B cell (primary cell): Measurements from ENCODE around the gene SLC2A4.

Experiments used
- EZH2 ChIP-seq: IDR thresholded peaks from 2 replicates; pipeline ENCODE4 v1.6.1; 2012; ENCODE audit warnings: borderline replicate concordance, low read depth, mild to moderate bottlenecking, moderate library complexity, low read length; ENCODE audit not compliant: insufficient read depth, poor library complexity, severe bottlenecking
- TF ChIP-seq, protein P1 (sequence below): fragments of 200-600 bp; IDR thresholded peaks from one replicate; pipeline ENCODE4 v1.8.0; 2022; ENCODE audit warnings: antibody characterized with exemption, mild to moderate bottlenecking

DNA sequence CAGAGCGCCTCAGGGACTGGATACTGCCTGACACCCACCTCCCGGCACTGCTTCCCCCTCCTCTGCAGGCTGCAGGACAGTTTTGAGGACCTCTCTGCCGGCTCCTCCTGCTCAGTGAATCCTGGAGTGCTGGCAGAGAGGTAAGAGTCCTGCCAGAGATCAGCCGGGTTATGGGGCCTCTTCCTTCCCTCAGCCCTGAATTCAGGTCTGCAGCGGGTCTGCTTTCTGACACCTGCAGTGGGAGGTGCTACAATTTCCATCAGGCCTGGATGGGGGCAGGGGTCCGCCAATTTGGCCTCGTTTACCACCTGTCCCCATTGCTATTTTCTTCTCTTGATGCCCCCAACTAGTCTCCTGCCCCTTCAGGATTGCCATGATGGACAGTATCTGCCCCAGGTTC lies 50.6 kb downstream of the SLC2A4 start:
- TF ChIP-seq, protein P1, sequence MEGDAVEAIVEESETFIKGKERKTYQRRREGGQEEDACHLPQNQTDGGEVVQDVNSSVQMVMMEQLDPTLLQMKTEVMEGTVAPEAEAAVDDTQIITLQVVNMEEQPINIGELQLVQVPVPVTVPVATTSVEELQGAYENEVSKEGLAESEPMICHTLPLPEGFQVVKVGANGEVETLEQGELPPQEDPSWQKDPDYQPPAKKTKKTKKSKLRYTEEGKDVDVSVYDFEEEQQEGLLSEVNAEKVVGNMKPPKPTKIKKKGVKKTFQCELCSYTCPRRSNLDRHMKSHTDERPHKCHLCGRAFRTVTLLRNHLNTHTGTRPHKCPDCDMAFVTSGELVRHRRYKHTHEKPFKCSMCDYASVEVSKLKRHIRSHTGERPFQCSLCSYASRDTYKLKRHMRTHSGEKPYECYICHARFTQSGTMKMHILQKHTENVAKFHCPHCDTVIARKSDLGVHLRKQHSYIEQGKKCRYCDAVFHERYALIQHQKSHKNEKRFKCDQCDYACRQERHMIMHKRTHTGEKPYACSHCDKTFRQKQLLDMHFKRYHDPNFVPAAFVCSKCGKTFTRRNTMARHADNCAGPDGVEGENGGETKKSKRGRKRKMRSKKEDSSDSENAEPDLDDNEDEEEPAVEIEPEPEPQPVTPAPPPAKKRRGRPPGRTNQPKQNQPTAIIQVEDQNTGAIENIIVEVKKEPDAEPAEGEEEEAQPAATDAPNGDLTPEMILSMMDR, result no peak
- TF ChIP-seq EZH2, result no peak
